ENCODE data around the gene GRID1. TPM values are rescaled to one million over a fixed set of nuclear protein-coding genes. Genes with fewer than 3 reads are reported as not detected.

GRID1 gene
- total and polyA plus RNA-seq, 10 donors, result 0.06 to 0.42 (median 0.15) TPM; not detected in 4

DNA sequence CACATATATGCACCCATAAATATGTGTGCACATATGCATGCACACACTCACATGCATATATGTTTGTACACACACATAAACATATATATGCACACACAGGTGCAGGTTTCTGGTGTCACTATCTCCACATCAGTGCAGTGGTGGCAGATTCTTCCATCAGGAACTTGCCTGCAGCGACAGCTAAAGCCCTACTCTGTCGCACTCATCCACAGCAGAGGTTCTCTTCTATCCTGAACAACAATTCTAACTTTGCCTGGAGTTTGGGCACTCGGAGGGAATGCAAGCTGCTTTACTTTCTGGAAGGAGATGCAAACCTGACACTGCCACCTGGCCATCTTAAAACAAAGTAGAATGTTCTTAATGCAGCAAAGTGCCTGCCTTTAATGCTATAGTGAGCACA, 745.8 kb downstream of the GRID1 start:
- H3K36me3 ChIP-seq, result no peaks in the 10 kb centered on the region
- no peaks in the 10 kb centered on the region for H3K4me1 ChIP-seq
- intact Hi-C loops (cut with DNase I; ENCODE audit: low total_unique reads), result no loop called here
- no peaks in the 10 kb centered on the region for H3K9me3 ChIP-seq
- no peak overlapping the region for H3K4me3 ChIP-seq
- 84 to 94% (median 90%) methylated on average over 3 of the region's 3 CpGs for WGBS, 5 donors
- no peak for DNase-seq
- TF ChIP-seq POLR2A (IDR thresholded peaks at IDR 0.05) (no peak), POLR2AphosphoS5 (IDR thresholded peaks at IDR 0.05) (no peak), CTCF (IDR thresholded peaks at IDR 0.05 in 8 of 11, conservative IDR thresholded peaks at IDR 0.05 in 3 of 11) (no peak)
- no peak overlapping the region for H3K27ac ChIP-seq
- no peaks in the 10 kb centered on the region for H3K27me3 ChIP-seq (replicated peaks in 1 of 7)

- no peak overlapping the region for H3K27ac ChIP-seq
- DNase-seq, result no peak
- WGBS, 5 donors, result 90 to 97% (median 95%) methylated on average over 9 of the region's 9 CpGs
- TF ChIP-seq POLR2AphosphoS5 (IDR thresholded peaks at IDR 0.05) (no peak), POLR2A (IDR thresholded peaks at IDR 0.05) (no peak), CTCF (IDR thresholded peaks at IDR 0.05 in 8 of 11, conservative IDR thresholded peaks at IDR 0.05 in 3 of 11) (no peak)
- H3K27me3 ChIP-seq (replicated peaks in 1 of 7), result no peaks in the 10 kb centered on the region
- H3K9me3 ChIP-seq, result no peaks in the 10 kb centered on the region
- no peak overlapping the region for H3K4me3 ChIP-seq
- no peaks in the 10 kb centered on the region for H3K4me1 ChIP-seq
- intact Hi-C loops (cut with DNase I; ENCODE audit: low total_unique reads), result no loop called here
- H3K36me3 ChIP-seq, result no peaks in the 10 kb centered on the region
These were observed 746.8 kb downstream of the GRID1 start for GRCh38 chr10:85619832-85620231.

DNA sequence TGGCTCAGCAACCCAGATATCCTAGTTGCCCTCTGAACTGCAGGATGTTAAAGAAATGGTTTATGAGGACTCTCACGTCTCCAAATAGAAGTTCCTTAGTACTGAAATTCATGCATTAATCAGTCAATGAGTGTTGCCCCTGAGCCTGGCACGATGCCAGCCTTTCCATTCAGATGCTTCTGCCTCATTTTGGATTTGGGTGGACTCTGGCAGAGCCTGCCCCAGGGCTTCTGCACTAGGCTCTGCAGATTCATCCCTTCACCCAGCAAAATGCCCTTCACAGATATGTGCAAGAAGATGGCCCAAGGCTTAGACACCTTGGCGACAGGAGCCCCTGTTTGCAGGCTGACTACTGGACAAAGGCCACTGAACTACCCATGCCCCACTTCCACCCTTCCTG, 747.8 kb downstream of the GRID1 start:
- Histone ChIP-seq H3K36me3 (no peaks in the 10 kb centered on the region), H3K4me1 (no peaks in the 10 kb centered on the region), H3K27ac (no peak overlapping the region), H3K27me3 (replicated peaks in 1 of 7) (no peaks in the 10 kb centered on the region), H3K9me3 (no peaks in the 10 kb centered on the region), H3K4me3 (no peak overlapping the region)
- intact Hi-C loops (cut with DNase I; ENCODE audit: low total_unique reads), result no loop called here
- no peak for DNase-seq
- no peak for TF ChIP-seq POLR2A (IDR thresholded peaks at IDR 0.05)
- TF ChIP-seq CTCF (IDR thresholded peaks at IDR 0.05 in 8 of 11, conservative IDR thresholded peaks at IDR 0.05 in 3 of 11), result no peak
- WGBS, 5 donors, result 75 to 83% (median 77%) methylated on average over 3 of the region's 3 CpGs

- 85 to 90% (median 89%) methylated on average over 9 of the region's 9 CpGs for WGBS, 5 donors
- intact Hi-C loops (cut with DNase I; ENCODE audit: low total_unique reads), result no loop called here
- TF ChIP-seq CTCF (IDR thresholded peaks at IDR 0.05 in 8 of 11, conservative IDR thresholded peaks at IDR 0.05 in 3 of 11) (no peak), POLR2AphosphoS5 (IDR thresholded peaks at IDR 0.05) (no peak), POLR2A (IDR thresholded peaks at IDR 0.05) (no peak)
- Histone ChIP-seq H3K36me3 (no peaks in the 10 kb centered on the region), H3K27me3 (replicated peaks in 1 of 7) (no peaks in the 10 kb centered on the region), H3K4me3 (no peak overlapping the region), H3K27ac (no peak overlapping the region), H3K9me3 (no peaks in the 10 kb centered on the region), H3K4me1 (peaks cover 0 to 6% (median 4%) of the 10 kb centered on the region in 6 donors)
- DNase-seq, result no peak
These were observed 748.6 kb downstream of the GRID1 start for GRCh38 chr10:85617751-85618546.
